ENCODE results near the gene SLC15A3.

- no peak for TF ChIP-seq CTCF (IDR thresholded peaks at IDR 0.05; ENCODE audit: low read length)
- no peak for TF ChIP-seq EZH2 (IDR thresholded peaks at IDR 0.05; ENCODE audit: borderline replicate concordance, low read length)
Measured at GRCh38 chr11:60930394-60930793, 21.6 kb downstream of the SLC15A3 start.
